Hematopoietic multipotent progenitor cell treated with erythropoietin and hydrocortisone succinate and interleukin-3 and kit ligand, for 8 days (in vitro differentiated cells): ENCODE data around the gene KEL.
A peak's percentile ranks its signal among the peaks of the same experiment; 100 is the strongest.

Experiments
- DNase-seq: peaks from one replicate; pipeline ENCODE4 v3.0.0-alpha.2; 2015

The KEL gene

GRCh38 chr7:142927085-142927745 lies 34.9 kb downstream of the KEL start:
- DNase-seq: no peak

GRCh38 chr7:142925413-142925812 lies 36.8 kb downstream of the KEL start:
- no peak for DNase-seq

- no peak for DNase-seq
Observed at GRCh38 chr7:142923391-142923790, 38.8 kb downstream of the KEL start.

GRCh38 chr7:142919656-142920055 lies 42.5 kb downstream of the KEL start:
- no peak for DNase-seq

GRCh38 chr7:142918901-142919300 lies 43.3 kb downstream of the KEL start:
- DNase-seq: no peak

DNA sequence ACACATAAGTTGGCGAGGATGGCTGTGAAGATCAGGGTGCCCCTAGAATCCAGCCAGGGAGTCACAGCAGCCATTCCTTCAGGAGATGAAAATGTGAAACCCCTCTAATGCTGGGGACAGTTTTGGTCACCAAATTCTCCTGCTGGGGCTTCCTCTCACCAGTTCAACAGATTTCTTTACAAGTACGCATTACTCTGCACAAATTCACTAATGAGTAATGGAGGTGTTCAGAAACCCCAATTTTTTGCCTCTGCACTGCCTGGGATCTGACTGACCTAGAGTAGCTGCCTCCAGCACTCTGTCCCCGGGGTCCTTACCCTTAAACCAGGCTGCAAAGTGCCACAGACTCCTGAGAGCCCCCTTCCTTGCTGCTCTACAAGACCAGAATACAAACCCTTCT lies 44.7 kb downstream of the KEL start:
- no peak for DNase-seq

DNA sequence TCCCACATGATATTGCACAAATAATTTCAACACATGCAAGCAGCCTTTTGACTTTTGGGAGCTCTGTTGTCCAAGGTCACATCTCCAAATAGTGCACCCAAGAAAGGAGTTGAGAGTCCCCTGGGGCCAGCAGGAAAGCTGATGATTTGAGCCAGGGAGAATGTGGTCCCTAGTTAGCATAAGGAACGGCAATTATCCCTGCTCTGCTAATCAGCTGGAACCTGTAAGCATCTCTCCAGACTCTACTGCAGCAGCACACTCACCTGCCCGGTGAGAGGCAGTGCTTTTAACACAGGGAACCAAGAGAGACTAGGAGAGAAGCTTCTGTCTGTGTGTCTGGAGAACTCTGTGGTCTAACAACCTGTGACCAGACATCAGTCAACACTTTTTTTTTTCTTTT lies 45.7 kb downstream of the KEL start:
- DNase-seq: no peak

GRCh38 chr7:142915315-142915714 lies 46.8 kb downstream of the KEL start:
- no peak for DNase-seq

DNA sequence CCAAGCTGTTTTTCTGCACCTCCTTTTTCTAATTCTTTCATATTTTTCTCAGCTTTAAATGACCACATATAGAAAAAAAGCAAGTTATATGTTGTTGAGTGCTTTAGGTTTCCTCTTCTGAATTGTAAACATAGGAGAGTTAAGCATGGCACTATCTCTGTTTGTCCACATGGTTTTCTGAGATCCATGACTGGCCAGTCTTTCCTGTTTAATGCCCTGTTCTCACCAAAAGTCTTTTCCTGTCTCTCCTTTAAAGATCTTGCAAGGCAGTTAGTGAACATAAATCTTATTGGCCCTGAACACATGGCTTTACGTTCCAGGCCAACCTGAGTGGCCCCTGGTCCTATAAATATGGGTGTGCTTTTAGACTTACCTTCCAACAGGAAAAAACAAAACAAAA lies 48.0 kb downstream of the KEL start:
- DNase-seq: no peak

- DNase-seq: no peak
Observed at GRCh38 chr7:142913566-142913965, 48.6 kb downstream of the KEL start.

- DNase-seq: no peak
Observed at GRCh38 chr7:142913051-142913450, 49.1 kb downstream of the KEL start.

DNA sequence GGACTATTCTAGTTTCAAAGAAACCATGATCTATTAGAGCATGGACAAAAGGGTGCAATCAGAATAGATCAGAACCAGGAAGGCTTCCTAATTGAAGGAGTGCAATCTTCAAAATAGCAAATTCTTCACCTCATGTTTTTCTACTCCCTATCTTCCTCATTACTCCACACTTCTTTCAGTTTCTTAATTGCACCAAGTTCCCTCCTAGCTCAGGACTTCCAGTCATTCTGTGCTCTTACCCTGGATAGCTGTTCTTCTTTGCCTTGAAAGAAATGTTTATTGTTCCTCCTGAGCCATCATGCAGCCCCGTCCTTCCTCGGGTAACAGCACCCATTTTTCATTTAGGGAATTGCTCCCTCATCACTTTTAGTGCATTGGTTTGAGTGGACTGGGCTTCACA lies 51.7 kb downstream of the KEL start:
- no peak for DNase-seq

DNA sequence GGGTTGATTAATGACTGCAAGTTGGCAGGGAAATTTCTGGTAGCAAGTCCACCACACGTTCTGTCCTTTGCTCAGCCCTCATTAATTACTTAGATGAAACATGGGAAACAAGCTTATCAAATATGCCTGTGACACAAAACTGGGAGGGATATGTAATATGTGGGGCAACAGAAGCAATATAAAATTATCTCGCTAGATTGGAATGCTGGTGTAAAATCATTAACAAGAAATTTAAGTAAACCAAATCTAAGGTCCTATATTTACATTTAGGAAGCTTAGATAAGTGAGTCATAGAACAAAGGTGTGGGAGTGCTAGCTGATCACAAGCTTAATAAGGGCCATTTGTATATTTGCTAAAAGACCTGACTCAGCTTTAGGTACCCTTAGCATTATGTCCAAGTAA lies 52.1 kb downstream of the KEL start:
- no peak for DNase-seq

GRCh38 chr7:142908921-142909890 lies 53.0 kb downstream of the KEL start:
- DNase-seq: peak; percentile 64

DNA sequence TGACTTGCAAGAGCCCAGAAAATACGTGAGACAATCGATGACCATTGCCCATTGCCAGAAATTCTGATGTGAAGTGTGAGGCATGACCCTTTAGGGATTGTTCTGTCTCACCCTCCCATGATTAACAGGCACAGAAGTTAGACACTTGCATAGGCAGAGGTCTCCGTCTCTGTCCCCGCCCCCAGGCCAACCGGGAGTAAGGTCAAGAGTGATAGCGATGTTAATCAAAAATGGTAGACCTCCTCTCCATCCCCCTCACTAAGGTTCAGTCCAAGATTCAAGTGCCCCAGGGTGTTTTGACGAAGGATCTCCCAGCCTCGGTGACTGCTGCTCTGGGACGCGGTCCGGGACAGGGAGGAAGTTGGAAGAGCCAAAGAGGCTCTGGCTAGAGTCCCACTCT lies 53.9 kb downstream of the KEL start:
- no peak for DNase-seq

DNA sequence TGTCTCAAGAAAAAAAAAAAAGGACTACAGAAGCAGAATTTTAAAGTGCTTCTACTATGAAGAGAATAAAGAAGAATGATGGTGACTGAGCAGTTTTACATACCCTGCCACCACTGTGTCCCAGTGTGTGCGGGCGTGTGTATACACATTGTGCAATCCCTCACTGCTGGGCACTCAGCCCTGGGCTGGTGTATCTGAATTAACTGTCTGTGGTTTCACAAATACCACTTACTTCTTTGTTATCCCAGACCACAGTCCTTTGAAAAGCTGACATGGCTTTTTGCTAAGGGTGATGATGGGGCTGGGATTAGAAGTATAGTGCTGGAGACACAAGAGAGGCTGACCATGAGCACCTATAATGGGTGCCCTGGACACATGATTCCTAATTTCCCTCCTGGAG lies 55.5 kb downstream of the KEL start:
- DNase-seq: no peak

- no peak for DNase-seq
Observed at GRCh38 chr7:142905759-142906158, 56.4 kb downstream of the KEL start.

DNA sequence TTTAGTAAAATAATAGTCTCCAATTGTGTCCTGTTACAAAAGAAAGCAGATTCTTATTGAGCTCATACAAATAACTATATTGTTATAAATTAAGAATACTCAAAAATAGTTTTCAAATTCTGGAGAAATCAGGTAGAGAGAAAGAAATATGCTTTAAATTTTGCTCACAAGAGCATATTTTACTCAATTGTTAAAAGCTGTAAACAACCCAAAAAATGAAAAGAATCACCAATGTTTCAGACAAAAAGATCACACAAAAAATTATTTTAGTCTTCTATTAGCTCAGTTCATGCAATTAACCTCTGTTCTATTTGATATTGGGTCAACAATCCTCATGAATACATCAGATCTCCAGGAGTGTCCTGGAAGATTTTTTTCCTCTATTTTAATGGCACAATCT lies 58.0 kb downstream of the KEL start:
- DNase-seq: no peak

GRCh38 chr7:142901426-142902259 lies 60.5 kb downstream of the KEL start:
- DNase-seq: no peak

DNA sequence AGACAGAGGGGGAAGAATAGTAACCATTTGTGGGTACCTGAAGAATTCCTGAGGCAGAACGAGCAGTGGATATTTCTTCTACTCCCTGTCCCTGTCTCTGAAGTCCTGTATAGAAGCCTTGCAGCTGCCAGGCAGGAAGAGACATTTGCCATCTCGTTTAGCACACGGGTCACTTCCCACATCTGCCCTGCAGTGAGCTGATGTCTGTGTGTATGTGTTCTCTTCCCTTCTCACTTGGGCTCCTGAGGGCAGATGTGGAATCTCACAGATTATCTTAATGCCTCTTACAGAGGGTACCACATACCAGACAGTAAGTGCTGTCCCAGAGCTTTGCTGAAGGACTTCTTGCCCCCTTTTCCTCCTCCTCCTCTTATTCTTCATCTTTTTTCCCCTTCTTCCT lies 62.5 kb downstream of the KEL start:
- no peak for DNase-seq

DNA sequence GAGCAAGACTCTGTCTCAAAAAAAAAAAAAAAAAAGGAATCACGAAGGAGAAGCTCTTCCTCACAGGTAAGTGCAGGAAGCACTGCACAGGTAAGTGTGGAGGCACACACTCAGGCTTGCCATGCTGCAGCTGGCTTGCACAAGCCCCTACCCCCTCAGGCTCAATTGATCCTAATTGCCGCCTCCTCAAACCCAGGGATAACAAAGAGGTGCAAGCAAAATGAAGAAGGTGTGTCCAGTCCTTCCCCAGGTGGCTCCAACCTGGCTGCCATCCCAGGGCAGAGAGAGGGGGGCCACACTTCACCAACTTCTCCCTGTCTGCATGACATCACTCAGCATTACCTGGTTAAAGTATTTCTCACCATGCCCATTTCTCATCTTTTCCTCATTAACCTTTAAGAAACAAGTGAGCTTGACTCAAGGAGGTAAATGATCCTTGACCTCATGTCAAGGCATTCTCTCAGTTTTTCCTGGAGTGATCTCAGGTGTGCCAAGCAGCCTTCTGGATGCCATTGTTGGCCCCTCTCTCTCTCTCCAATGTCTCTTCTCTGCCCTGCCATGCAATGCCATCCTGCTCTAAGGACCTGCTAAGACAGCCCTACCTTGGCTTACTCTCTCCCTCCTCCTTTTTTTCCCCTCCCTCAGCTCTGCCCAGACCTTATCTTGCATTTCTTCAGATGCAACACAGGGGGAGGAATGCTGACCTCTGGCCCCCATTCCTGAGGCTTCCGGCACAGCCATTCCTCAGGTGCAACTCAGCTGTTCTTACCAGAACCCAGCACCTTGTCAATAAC lies 63.6 kb downstream of the KEL start:
- no peak for DNase-seq

GRCh38 chr7:142897691-142898090 lies 64.5 kb downstream of the KEL start:
- no peak for DNase-seq
